ENCODE data around the gene ZFAND3.

- TF ChIP-seq CTCF (IDR thresholded peaks at IDR 0.05) (no peak), POLR2A (IDR thresholded peaks at IDR 0.05) (no peak), POLR2AphosphoS5 (IDR thresholded peaks at IDR 0.05; ENCODE audit: insufficient read depth in 1 of 2, low read depth in 1 of 2) (no peak)
Observed at GRCh38 chr6:38067263-38067980, 247.9 kb downstream of the ZFAND3 start.
